Measurements from ENCODE around the gene HOTAIR. TPM values are rescaled to one million over a fixed set of nuclear protein-coding genes. Genes with fewer than 3 reads are reported as not detected.

Gene HOTAIR
- total and polyA plus RNA-seq, 2 donors (not counting 3 experiments of a cell fraction or from before 2014, with no cell fraction given) = not detected

DNA sequence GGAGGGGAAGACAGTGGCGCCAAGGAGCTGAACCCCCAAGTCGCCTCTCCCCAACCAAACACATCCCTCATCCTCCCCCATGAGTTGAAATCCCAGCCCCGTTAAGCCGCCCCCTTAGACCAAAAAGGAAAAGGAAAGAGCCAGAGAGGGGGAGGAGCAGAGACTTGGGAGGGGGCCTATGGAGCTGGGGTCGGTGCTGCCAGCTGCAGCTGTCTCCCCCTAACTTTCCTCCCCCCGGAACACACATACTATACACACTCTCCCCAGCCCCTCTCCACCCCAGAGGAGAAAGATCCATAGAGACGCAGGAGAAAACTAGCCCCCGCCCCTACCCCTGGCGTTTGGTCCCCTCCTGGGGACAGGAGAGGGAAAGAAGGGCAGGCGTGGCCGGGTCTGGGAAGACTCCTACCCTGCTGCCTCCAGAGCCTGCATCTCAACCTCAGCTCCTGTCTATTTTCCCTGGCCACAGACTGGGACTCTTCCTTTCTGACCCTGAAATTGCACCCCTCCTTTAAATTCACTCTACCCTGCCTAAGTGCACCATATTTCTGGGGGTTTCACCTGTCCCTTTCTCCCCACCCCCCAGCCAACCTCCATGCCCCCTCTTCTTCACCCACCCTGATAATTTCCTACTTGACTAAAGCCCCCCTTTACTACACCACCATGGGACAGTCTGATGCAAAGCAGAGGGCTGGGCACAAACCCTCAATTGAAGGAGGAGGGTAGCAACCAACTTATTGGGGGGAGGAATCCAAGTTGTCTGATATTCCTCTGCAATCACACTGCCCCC, 23.6 kb upstream of the HOTAIR start:
- H3K4me2 ChIP-seq (ENCODE audit: insufficient read depth, low read length) = no peak overlapping the region
- H3K9me1 ChIP-seq (replicated peaks; ENCODE audit: control insufficient read depth, extremely low read depth, insufficient read depth, low read length) = no peaks in the 10 kb centered on the region
- BruUV-seq (replicated peaks) = no TSS peak
- DNase-seq (ENCODE audit: low read depth, low spot score) = no peak
- H3K79me2 ChIP-seq (ENCODE audit: control insufficient read depth, insufficient read depth, low read length) = no peaks in the 10 kb centered on the region
- intact Hi-C loops (cut with micrococcal nuclease) = no loop called here
- TF ChIP-seq EZH2 (IDR thresholded peaks at IDR 0.05; ENCODE audit: borderline replicate concordance, low read depth, low read length, severe bottlenecking) = no peak
- no peak for TF ChIP-seq MYC (IDR thresholded peaks at IDR 0.05; ENCODE audit: low read depth, low read length)
- TF ChIP-seq POLR2A (IDR thresholded peaks at IDR 0.05; ENCODE audit: low read depth, low read length) = no peak
- TF ChIP-seq GATA2 (IDR thresholded peaks at IDR 0.05; ENCODE audit: insufficient read depth, insufficient read length, low read depth, low read length) = no peak
- TF ChIP-seq, protein P1, sequence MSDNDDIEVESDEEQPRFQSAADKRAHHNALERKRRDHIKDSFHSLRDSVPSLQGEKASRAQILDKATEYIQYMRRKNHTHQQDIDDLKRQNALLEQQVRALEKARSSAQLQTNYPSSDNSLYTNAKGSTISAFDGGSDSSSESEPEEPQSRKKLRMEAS (IDR thresholded peaks at IDR 0.05; ENCODE audit: insufficient read depth, insufficient read length) = no peak
- no peak for TF ChIP-seq POLR2AphosphoS5 (IDR thresholded peaks at IDR 0.05; ENCODE audit: insufficient read depth, low read depth, low read length)
- TF ChIP-seq, protein P2, sequence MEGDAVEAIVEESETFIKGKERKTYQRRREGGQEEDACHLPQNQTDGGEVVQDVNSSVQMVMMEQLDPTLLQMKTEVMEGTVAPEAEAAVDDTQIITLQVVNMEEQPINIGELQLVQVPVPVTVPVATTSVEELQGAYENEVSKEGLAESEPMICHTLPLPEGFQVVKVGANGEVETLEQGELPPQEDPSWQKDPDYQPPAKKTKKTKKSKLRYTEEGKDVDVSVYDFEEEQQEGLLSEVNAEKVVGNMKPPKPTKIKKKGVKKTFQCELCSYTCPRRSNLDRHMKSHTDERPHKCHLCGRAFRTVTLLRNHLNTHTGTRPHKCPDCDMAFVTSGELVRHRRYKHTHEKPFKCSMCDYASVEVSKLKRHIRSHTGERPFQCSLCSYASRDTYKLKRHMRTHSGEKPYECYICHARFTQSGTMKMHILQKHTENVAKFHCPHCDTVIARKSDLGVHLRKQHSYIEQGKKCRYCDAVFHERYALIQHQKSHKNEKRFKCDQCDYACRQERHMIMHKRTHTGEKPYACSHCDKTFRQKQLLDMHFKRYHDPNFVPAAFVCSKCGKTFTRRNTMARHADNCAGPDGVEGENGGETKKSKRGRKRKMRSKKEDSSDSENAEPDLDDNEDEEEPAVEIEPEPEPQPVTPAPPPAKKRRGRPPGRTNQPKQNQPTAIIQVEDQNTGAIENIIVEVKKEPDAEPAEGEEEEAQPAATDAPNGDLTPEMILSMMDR (IDR thresholded peaks at IDR 0.05; ENCODE audit: extremely low read depth in 1 of 2, insufficient read depth in 1 of 2, low read depth in 1 of 2, low read length in 2 of 2) = no peak
- no peak for TF ChIP-seq FOS (IDR thresholded peaks at IDR 0.05; ENCODE audit: borderline replicate concordance, insufficient read depth, low read length)
- TF ChIP-seq JUN (IDR thresholded peaks at IDR 0.05; ENCODE audit: borderline replicate concordance, insufficient read depth, insufficient read length, low read depth) = no peak
- H2AFZ ChIP-seq (ENCODE audit: low read depth, low read length) = no peak overlapping the region
- peaks cover 79 to 99% of the 10 kb centered on the region in 2 experiments for H3K27me3 ChIP-seq (ENCODE audit: control insufficient read depth in 2 of 2, insufficient read depth in 2 of 2, low read length in 2 of 2)
- no peak overlapping the region for H3K9ac ChIP-seq (replicated peaks; ENCODE audit: extremely low read depth, insufficient read depth, low read length)
- ChIA-PET CTCF (interaction anchor here (2.6 to 3.4 kb wide), 2 partner anchors 203 to 209 kb away, joined by 11 to 17 read pairs; no protein-coding TSS in a partner anchor), POLR2A (no interaction called here)
- no peaks in the 10 kb centered on the region for H3K36me3 ChIP-seq (ENCODE audit: control insufficient read depth in 2 of 2, extremely low read depth in 1 of 2, insufficient read depth in 2 of 2, low read length in 2 of 2)
- H3K9me3 ChIP-seq (replicated peaks; ENCODE audit: control insufficient read depth, insufficient read depth, low read length) = no peaks in the 10 kb centered on the region
- no peaks in the 10 kb centered on the region for H4K20me1 ChIP-seq (replicated peaks; ENCODE audit: control insufficient read depth, extremely low read depth, insufficient read depth, low read length)
- H3K4me3 ChIP-seq (replicated peaks in 1 of 3; ENCODE audit: insufficient read depth in 1 of 3, low read depth in 1 of 3, low read length in 3 of 3) = no peak overlapping the region
- dilution Hi-C loops (cut with MboI; ENCODE audit: extremely low pct_ligation_motif_present, low sequenced_read_pairs) = no loop called here
- FAIRE-seq = no peak
- no peaks in the 10 kb centered on the region for H3K4me1 ChIP-seq (ENCODE audit: control insufficient read depth, extremely low read depth, insufficient read depth, low read length)
- H3K27ac ChIP-seq (ENCODE audit: insufficient read depth, low read depth, low read length) = no peak overlapping the region
